ENCODE results near the gene ZNF24.

ZNF24 gene

GRCh38 chr18:35282353-35282752 is 61.9 kb downstream of the ZNF24 start:
- no peak for DNase-seq (ENCODE audit: insufficient read length, low spot score)
- no peak for FAIRE-seq
- no peak for TF ChIP-seq CTCF (IDR thresholded peaks at IDR 0.05; ENCODE audit: insufficient read depth, missing control alignments)

Data from D721Med (cell line).